ENCODE results near the gene TBC1D9B.

TBC1D9B gene

DNA sequence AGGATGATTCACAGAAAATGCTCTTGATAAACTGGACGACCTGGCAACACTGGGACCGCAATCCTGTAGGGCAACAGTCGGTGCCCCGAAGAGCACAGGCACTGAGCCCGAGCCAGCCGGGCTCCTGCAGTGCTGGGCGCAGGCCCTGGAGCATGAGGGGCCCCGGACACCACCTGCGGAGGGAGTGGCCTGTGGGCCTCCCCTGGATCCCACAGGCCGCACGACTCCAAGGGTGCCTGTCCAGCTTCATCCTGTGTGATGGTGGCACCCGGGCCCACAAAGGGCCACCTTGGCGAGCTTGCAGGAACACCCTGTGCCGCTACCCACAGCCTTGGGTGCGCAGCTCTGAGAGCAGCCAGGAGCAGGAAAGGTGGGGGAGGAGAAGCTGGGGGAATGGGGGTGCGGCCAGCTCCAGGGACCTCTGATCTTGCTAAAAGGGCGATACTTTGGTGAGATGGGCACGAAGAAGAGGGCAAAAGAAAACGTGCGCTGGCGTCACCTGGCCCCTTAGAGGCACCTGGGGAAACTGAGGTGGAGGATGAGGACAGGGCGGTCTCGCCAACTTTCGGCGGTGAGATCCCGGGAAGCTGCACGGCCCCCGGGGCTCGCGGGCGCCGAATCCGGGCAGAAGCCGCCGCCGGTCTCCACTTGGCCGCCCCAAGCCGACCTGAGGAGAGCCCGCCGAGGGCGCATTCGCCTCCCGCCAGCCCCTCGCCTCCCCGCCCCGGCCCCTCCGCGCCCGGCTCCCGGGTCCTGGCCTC, 722 bp downstream of the TBC1D9B start:
- no peak for DNase-seq

DNA sequence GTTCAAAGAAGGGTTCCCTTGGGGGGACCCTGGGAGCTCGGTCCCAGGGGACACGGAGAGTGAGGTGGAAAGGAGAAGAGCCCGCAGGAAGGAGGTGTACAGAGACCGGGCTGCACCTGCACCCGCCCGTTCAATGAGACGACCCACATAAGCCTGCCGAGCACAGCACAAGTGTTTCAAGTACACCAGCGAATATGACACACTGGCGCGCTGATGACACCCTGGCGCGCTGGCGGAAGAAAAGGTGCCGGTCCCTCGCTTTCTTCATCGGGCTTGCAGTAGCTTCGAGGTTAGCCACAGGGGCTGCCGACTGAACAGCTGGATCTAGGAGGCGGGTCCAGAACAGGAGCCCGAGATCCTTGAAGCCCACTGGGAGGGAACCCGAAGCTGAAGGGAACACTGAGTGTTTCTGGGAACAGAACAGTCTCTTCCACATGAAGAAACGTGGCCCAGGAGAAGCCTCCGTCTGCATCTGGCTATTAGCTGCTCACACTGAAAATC, 1.4 kb downstream of the TBC1D9B start:
- DNase-seq, result no peak

DNA sequence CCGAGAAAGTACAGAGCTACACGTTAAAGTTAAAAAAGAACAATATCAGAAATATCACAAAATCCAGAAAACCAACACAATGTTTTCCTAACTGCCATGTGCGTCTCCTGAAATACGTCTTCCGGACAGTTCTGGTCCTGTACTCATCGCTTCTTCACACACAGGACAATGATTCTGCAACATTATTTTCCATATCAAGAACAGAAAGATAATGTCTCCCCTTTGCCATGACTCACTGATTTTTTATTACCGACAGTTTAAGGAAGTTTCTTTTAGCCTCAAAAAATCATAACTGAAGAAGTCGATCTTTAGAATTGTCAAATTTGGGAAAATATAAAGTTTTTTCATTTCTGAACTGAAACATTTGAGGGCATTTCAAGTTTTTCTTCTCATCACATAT, 2.5 kb downstream of the TBC1D9B start:
- no peak for DNase-seq

DNA sequence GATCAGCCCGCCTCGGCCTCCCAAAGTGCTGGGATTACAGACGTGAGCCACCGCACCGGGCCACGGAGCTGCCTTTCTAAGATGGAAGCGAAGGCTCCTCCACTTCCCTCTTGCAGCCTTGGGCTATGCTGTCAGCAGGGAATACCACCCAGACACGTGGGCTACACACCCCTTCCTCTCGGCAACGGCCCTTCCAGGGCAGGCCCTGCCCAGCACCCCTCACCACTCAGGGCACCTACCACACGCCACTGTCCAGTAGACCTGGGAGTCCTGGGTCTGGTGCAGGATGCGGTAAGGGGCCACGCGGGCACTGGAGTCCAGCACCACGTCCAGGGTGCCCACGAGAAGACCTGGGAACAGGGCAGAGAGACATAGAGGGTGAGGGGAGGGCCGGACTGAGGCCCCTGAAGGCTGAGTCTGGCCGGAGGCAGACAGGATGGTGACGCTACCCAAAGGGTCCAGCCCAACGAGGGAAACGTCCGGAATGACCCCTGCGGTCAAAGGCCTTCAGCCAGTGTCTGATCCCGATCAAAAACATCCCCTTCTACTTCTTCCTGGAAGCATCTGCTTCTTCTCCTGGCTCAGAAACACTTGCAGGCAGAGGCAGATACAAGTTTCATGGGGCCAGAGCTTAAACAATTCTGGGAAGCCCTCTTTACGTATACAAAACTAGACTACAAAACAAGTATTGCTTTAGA, 3.1 kb downstream of the TBC1D9B start:
- no peak for DNase-seq

DNA sequence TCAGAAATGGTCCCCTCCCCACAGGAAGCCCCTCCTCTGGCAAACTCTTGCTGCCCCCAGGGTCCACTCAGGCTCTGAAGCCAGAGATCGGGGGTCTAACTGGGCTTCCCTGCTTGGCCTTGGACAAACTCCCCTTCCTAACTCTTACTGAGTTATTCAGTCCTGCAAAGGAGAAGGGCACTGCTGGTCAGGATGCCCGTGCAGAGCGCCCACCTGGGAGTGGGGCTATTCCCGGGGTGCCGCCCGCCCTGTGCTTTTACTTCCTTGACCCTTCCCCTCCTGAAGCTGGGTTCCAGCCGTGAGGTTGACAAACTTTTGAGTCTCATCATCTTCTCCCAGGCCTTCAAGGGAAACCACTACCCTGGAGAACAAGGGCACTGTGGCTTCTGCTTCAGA, 4.9 kb downstream of the TBC1D9B start:
- DNase-seq, result no peak

DNA sequence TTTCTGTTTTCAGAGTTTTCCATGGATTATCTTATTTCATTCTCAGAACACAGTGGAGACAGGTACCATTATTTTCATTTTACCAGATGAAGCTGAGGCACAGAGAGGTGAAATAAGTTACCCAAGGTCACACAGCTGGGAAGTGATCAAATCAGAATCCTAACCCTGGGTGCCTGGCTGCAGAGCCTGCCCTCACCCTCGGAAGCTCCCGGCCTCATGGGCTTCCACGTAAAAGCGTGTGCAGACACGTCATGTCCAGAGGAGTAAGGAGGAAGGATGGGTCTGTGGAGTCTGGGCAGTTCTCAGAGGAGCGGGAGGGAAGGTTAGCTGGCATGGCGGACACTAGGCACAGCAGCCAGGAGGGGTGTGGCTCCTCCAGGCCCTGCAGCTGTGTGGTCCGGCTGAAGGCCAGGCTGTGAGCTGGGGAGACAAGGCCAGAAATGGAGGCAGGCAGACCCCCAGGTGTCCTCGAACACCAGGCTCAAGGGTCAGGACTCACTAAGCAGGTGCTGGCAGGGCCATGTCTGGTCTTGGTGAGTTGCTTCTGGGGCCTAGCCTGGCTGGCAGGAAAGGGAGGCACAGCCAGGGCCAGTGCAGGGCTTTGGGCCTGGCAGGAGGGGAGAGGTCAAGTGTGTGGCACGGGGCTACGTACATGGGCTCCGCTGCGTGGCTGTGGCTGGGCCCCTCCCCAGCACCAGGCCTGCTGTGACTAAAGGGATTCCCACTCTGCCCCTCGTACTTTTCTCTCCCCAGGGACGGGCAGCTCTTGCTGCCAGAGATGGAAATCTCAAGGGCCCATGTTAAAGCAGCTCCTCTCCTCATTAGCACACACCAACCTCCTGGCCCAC, 5.6 kb downstream of the TBC1D9B start:
- no peak for DNase-seq

DNA sequence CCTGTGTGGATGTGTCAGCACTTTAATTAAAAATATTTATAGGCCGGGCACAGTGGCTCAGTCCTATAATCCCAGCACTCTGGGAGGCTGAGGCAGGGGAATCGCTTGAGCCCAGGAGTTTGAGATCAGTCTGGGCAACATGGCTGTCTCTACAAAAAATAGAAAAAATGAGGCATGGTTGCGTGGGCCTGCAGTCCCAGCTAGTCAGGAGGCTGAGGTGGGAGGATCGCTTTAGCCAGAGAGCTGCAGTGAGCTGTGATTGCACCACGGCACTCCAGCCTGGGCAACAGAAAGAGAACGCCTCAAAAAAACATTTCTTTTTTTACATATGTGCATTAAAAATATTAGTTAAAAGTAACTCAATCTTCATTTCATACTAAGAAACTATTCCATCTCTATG, 6.2 kb downstream of the TBC1D9B start:
- DNase-seq, result no peak

DNA sequence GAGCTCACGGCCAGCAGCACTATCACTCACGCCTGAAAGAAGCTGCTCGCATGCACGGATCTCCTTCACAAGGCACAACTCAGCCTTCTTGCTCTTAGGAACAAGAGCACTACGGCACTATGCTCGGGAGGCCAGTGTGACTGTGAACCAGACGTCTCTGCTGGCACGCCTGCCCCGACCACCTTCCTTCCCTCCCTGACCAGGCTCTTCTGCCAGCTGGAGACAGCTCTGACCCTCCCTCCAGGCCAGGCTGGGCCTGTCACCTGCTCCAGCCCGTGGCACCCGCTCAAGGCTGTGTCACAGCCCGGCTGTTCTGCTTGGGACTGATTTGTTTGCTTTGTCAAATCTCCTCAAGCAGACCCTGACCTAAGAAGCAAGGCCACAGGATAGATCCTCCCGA, 7.0 kb downstream of the TBC1D9B start:
- DNase-seq, result peak; percentile 17

DNA sequence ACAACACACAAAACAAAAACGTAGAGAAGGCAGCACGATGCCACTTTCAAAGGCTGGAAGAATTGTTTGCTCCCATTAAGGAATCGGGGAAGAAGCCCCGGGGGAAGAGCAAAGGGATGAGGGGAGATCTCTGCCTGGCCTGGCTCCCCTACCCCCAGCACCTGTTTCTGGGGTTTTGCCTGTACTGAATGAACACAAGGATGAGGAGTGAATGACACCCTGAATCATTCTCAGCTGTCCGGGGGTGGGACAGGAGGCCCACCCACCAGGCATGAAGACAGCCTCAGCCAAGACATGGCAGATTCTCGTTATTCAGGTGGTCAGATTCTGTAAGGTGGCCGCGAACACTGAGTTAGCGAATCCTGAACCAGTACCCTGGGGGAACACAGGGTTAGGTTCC, 7.5 kb downstream of the TBC1D9B start:
- DNase-seq, result no peak

DNA sequence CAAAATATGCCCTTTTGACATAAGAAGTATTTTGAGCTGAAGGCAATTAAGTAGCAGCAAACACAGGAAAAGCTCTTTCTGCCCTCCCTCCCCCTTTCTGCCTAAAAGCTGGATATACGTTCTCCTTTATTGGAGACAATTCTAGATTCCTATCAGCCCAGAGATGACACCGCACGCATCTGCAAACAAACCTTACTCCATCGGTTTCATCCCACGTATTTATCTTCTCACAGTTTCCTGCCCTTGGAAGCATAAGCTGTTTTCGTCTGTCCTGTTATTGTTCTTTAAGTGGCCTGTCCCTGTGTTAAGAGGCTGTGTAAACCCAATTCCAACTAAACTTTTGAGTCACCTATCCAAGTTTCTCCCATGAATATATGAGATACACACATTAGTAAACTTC, 11.8 kb downstream of the TBC1D9B start:
- DNase-seq, result no peak

DNA sequence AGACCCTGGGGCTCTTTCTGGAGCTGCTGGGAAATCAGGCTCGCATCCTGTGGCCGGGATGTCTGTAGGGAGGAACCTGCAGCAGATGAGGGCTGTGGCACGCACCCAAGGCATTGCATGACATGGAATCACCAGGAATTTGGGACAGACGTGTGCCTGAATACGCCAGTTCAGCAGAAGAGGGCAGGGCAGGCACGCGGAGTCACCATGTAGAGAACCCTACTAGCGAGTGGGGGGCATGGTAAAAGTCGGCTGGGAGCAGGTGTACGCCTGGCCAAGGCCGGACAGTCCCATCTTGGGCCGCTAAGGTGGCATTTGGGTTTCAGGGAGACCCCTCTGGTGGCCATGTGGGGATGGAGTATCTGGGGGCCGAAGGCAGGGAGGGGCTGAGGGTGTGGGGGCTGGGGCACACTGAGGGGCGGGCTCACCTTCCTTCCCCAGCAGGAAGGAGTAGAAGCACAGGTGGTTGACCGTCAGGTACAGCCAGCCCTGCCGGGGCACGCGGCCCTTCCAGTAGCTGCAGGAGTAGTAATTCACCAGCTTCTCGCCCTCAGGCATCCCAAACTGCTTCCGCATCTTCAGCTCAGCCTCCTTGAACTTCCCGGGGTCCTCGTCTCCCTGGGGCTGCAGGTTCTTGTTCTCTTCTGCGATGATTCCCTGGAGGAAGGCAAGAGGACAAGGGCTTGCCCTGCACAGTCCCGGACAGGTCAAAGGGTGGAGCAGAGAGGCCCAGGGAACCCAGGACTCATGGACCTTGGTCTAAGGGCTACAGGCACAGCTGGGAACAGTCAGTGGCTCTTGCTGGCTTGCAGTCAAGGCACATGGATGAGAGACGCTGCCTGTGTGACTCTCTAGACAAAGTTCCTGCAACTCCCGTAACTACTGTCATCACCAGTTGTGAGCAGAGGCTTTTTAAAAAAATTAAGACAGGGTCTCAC, 13.5 kb downstream of the TBC1D9B start:
- no peak for DNase-seq

DNA sequence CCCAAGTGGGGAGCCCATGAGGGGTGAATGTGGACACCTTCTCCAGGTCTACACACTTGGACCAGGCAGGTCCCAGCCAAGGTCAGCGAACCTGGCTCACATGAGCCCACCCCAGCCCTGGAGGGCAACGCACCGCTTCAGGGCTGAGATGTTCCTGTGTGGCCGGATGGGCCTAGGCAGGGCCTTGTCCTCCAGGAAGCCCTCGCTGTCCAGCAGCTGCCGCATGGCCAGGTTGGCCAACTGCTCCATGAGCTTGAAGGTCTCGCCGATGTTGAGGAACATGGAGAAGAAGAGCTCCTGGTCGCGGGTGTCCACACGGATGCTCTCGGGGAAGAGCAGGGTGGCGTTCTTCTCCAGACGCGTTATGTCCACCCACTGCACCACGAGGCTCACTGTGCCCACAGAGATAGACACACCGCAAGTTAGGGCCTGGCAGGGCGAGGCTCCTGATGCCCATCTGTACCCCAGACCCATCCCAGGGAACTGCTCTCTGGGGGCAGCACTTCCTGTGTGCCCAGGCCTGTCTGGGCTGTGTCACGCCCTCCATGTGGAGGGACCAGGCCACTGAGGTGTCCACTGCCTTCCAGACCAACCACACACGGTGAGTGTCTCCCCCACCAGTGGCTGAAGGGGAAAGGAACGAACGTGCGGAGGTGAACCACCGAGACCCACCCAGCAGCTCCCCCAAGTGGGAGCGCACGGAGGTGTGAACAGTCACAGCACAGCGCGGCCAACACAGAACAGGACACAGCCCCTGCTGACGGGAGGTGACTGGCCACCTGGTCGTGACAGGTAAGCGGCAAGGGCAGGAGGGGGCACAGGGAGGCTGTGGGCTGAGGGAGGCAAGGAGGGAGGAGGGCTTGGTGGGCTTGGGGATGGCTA, 14.4 kb downstream of the TBC1D9B start:
- no peak for DNase-seq

DNA sequence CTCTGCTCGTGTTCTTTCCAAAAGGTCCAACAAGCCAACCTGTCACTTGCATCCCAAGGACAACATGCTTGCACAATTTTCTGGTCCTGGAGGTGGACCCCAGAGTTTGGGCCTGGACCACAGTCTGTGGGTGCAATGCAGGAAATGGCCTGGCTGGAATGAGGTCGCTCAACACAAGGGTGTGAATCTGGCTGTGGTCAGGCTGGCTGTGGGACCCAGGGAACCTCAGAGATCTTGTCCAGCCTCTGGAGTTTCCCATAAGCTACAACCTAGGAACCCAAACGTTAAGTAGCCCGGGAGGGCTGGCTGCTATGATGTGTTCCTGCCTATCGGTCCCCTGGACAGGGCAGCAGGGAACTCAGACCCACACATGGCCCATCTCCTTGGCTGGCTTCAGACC, 15.4 kb downstream of the TBC1D9B start:
- no peak for DNase-seq

DNA sequence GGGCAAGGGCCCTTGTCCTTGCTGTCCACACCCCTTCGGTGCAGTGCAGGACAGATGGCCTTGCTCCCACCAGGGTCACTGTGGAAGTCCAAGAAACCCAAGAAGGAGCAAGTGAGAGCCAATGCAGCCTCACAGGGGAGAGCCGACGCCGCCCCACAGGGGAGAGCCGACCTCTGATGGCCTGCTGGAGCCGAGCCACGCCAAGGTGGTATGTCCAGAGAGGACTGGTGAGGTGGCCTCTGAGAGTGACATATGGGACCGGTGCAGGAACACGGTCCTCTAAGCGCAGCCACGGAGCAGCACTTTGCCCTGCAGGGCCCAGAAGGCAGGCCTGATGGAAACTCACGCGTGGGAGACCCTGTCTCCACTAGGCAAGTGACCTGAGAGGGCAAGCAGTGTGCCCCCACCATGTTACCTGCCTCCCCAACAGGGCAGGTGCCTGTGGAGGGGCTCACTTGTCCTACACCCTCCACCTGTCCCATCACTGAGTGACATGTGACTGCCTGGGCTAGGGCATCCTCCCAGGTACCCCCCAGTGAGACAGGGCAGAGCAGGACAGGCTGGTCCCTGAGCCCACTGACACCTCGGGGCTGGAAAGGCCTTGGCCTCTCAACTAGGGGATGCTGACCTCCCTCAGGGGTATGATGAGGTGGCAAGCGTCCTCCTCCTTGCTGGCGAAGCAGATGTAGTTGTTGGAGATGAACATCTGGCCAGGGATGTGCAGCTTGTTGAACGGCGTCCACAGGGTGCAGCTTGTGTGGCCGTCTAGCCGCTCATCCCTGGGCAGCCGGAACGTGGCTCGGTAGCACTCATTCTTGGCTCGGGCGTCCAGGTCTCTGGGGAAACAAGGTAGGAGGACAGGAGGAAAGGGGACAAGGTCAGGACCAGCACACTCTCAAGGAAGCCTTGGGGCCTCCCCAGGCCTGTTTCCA, 16.7 kb downstream of the TBC1D9B start:
- no peak for DNase-seq

DNA sequence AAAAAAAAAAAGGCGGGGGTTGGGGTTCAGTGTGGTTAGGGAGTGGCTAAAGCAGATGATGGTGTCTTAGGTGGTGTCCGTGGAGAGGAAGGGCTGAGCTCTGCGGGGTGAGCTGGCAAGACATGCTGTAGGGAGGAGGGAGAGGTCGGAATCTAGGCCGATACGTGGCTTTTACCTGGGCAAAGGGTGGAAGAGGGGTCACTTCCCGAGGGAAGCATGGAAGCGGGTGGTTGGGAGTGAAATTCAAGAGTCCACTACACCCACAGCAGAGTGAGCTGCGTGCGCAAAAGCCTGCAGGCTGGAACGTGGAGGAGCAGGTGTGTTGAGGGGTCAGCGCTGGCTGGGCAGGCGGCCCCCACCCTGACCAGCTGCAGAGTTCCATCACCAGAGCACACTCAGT, 17.8 kb downstream of the TBC1D9B start:
- no peak for DNase-seq

DNA sequence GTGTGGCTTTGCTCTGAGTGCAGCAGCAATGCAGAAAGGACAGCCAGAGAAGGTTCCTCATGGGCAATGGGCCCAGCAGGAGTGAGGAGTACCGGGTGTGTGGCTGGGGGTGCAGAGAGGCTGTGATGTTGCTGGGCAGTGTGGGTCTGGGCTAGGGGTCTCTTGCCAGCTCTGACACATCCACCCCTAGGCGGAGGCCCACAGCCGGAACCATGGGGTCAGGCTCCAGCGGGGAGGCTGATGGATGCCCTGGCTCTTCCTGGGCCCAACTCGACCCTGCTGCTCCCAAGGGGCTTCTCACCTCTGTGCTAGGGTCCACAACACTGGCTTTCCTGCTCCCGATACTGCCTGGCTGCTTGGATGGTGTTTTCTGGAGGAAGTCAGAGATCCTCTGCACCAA, 19.9 kb downstream of the TBC1D9B start:
- no peak for DNase-seq

DNA sequence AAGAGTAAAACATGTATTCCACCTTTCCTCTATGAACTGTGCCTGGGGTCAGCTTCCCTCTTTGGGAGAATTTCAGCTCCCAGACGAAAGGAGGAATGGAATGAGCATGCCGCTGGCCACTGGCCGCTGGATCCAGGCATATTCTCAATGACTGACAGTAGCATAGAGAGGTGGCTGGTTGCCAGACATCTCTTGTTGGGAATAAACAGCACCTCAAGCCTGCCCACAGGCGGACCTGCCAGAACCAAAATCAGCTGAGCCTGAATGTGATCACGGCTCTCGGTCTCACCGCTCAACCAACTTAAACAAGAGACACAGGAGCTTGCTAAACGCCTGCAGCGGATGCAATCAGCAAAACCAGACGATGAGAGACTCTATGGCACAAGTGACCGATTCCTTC, 20.6 kb downstream of the TBC1D9B start:
- no peak for DNase-seq

DNA sequence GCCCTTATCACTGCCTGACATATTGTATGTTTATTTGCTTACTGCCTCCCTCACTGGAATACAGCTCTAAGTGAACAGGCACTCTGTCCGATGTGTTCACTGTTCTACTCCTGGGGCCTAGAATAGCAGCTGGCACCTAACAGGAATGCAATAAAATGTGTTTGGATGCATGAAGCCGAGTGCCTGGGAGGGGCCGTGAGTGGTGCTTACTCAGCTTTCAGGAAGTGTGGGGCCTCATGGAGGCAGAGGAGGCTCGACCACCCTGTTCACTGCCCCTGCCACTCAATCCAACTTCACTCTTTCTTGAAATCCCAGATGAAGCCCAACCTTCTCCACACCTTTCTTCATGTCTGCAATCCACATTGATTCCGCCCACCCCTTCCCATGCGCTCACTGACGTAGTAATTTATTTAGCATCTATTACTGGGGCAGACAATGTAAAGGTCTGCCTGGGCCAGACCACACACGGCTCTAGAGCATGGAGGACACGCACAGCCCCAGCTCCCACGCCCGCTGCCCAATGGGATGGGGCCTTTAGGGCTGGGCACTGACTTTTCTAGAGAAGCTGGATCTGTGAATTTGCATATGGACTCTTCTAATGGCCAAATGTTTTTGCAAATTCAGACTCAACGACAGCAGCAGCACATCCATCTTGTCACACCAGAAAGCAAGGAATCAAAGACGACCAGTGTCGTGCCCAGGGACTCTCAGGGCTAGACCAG, 21.3 kb downstream of the TBC1D9B start:
- no peak for DNase-seq

DNA sequence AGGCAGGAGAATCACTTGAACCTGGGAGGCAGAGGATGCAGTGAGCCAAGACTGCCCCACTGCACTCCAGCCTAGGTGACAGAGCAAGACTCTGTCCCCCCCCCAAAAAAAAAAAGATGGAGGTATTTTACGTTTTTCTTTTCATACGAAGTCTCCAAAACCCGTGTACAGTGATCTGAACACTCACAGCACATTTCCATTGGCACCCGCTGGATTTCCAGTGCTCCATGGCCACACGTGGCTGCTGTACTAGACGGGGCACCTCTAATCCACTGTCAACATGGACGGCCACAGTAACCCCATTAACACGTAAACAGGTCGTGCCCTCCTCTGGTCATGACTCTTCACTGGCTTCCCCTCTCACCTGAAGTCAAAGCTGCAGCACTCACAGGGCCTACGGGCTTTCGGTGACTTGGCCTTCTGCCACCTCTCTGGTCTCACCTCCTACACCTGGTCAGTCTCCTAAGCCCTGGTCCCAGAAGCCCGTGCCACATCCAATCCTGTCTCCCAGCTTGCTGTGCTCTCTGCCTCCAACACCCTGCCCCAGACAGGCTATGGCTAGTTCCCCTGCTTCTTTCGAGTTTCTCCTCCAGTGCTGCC, 22.1 kb downstream of the TBC1D9B start:
- no peak for DNase-seq
